ENCODE measurements around the gene NACC1. TPM values are rescaled to one million over a fixed set of nuclear protein-coding genes. Genes with fewer than 3 reads are reported as not detected.
A peak's percentile ranks its signal among the peaks of the same experiment; 100 is the strongest.

NACC1 gene
- total and polyA plus RNA-seq, 2 of the 13 experiments (the other 11 are each of a cell fraction or from before 2014, with no cell fraction given) = 31.8 to 42.3 TPM

DNA sequence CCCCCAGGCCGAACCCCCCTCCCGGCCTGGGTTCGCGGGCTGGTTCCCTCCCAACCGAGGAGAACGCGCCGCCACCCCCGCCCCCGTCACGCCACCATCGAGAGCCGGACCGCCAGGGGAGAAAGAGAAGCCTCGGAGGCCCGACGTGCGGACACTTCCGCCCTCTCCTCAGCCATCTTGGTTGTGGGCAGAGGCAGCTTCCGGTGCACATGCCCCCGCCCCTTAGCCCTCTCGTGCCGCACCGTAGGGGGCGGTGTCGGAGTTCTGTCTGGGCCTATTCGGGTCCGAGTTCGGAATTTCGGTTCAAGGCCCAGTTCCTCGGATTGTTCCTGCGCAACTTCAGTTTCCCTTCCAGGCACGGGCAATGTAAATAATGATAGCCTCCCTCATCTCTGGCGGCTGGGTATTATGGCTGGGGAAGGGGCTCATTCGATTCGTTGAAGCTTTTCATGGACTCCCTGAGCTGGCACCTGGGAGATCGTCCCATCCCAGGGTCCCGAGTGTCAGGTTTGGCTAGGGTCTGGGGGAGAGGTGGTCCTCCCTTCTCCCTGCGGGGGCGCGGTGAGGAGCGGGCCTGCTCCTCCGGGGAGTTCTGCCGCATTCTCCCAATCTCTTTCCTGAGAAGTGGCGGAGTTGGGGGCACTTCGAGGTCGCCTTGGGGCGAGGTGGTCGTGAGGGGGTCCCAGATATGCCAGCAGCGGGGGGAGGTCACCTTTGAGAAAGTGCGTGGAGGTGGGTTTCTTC, 32.3 kb downstream of the NACC1 start, which contains the start of the genes IER2 and STX10 (continued):
- TF ChIP-seq, protein P1, sequence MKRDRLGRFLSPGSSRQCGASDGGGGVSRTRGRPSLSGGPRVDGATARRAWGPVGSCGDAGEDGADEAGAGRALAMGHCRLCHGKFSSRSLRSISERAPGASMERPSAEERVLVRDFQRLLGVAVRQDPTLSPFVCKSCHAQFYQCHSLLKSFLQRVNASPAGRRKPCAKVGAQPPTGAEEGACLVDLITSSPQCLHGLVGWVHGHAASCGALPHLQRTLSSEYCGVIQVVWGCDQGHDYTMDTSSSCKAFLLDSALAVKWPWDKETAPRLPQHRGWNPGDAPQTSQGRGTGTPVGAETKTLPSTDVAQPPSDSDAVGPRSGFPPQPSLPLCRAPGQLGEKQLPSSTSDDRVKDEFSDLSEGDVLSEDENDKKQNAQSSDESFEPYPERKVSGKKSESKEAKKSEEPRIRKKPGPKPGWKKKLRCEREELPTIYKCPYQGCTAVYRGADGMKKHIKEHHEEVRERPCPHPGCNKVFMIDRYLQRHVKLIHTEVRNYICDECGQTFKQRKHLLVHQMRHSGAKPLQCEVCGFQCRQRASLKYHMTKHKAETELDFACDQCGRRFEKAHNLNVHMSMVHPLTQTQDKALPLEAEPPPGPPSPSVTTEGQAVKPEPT (CRISPR knock-in tag; IDR thresholded peaks at IDR 0.05; ENCODE audit: low read depth) = no peak
- TF ChIP-seq MEIS2 (CRISPR knock-in tag; IDR thresholded peaks at IDR 0.05) = no peak
- TF ChIP-seq HDAC2 (CRISPR knock-in tag; IDR thresholded peaks at IDR 0.05) = peak; percentile 74
- TF ChIP-seq ATAD3A (CRISPR knock-in tag; IDR thresholded peaks at IDR 0.05) = no peak
- TF ChIP-seq ZNF484 (CRISPR knock-in tag; IDR thresholded peaks at IDR 0.05; ENCODE audit: borderline replicate concordance, low read depth) = no peak
- TF ChIP-seq, protein P2, sequence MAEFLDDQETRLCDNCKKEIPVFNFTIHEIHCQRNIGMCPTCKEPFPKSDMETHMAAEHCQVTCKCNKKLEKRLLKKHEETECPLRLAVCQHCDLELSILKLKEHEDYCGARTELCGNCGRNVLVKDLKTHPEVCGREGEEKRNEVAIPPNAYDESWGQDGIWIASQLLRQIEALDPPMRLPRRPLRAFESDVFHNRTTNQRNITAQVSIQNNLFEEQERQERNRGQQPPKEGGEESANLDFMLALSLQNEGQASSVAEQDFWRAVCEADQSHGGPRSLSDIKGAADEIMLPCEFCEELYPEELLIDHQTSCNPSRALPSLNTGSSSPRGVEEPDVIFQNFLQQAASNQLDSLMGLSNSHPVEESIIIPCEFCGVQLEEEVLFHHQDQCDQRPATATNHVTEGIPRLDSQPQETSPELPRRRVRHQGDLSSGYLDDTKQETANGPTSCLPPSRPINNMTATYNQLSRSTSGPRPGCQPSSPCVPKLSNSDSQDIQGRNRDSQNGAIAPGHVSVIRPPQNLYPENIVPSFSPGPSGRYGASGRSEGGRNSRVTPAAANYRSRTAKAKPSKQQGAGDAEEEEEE (CRISPR knock-in tag; IDR thresholded peaks at IDR 0.05; ENCODE audit: borderline replicate concordance) = no peak
- no peak for TF ChIP-seq TCF7L2 (IDR thresholded peaks at IDR 0.05; ENCODE audit: low read depth, low read length)
- TF ChIP-seq, protein P3, sequence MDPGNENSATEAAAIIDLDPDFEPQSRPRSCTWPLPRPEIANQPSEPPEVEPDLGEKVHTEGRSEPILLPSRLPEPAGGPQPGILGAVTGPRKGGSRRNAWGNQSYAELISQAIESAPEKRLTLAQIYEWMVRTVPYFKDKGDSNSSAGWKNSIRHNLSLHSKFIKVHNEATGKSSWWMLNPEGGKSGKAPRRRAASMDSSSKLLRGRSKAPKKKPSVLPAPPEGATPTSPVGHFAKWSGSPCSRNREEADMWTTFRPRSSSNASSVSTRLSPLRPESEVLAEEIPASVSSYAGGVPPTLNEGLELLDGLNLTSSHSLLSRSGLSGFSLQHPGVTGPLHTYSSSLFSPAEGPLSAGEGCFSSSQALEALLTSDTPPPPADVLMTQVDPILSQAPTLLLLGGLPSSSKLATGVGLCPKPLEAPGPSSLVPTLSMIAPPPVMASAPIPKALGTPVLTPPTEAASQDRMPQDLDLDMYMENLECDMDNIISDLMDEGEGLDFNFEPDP (CRISPR knock-in tag; conservative IDR thresholded peaks at IDR 0.05) = no peak
- no peak for TF ChIP-seq ZNF768 (CRISPR knock-in tag; IDR thresholded peaks at IDR 0.05)
- TF ChIP-seq ZNF616 (CRISPR knock-in tag; IDR thresholded peaks at IDR 0.05; ENCODE audit: low read depth) = no peak
- TF ChIP-seq ZNF343 (CRISPR knock-in tag; IDR thresholded peaks at IDR 0.05) = 0 out of 2 replicates have a peak, but pooled peaks have one; percentile 63
- TF ChIP-seq, protein P4, sequence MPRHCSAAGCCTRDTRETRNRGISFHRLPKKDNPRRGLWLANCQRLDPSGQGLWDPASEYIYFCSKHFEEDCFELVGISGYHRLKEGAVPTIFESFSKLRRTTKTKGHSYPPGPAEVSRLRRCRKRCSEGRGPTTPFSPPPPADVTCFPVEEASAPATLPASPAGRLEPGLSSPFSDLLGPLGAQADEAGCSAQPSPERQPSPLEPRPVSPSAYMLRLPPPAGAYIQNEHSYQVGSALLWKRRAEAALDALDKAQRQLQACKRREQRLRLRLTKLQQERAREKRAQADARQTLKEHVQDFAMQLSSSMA (CRISPR knock-in tag; IDR thresholded peaks at IDR 0.05) = 0 out of 2 replicates have a peak, but pooled peaks have one; percentile 66
- no peak for TF ChIP-seq GPN1 (CRISPR knock-in tag; IDR thresholded peaks at IDR 0.05; ENCODE audit: borderline replicate concordance)
- no peak for TF ChIP-seq DNMT1 (CRISPR knock-in tag; IDR thresholded peaks at IDR 0.05)
- TF ChIP-seq, protein P5, sequence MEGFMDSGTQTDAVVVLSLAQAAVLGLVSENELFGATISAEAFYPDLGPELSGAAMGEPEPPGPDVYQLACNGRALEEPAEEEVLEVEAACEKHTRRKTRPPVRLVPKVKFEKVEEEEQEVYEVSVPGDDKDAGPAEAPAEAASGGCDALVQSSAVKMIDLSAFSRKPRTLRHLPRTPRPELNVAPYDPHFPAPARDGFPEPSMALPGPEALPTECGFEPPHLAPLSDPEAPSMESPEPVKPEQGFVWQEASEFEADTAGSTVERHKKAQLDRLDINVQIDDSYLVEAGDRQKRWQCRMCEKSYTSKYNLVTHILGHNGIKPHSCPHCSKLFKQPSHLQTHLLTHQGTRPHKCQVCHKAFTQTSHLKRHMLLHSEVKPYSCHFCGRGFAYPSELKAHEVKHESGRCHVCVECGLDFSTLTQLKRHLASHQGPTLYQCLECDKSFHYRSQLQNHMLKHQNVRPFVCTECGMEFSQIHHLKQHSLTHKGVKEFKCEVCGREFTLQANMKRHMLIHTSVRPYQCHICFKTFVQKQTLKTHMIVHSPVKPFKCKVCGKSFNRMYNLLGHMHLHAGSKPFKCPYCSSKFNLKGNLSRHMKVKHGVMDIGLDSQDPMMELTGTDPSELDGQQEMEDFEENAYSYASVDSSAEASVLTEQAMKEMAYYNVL (CRISPR knock-in tag; IDR thresholded peaks at IDR 0.05; ENCODE audit: borderline replicate concordance) = no peak; the same call in 1 of the 2 replicates
- no peak for TF ChIP-seq ZFP82 (CRISPR knock-in tag; IDR thresholded peaks at IDR 0.05; ENCODE audit: borderline replicate concordance)
- no peak; the same call in 1 of the 2 replicates for TF ChIP-seq MYNN (CRISPR knock-in tag; IDR thresholded peaks at IDR 0.05; ENCODE audit: low read depth)
- no peak for TF ChIP-seq ZNF382 (CRISPR knock-in tag; IDR thresholded peaks at IDR 0.05; ENCODE audit: borderline replicate concordance)
- TF ChIP-seq ZNF777 (CRISPR knock-in tag; IDR thresholded peaks at IDR 0.05) = peak; percentile 94
- TF ChIP-seq IRF2 (CRISPR knock-in tag; IDR thresholded peaks at IDR 0.05) = peak; percentile 93
- no peak for TF ChIP-seq MBD4 (IDR thresholded peaks at IDR 0.05; ENCODE audit: borderline replicate concordance, low read length)
- no peak for TF ChIP-seq ZFP62 (CRISPR knock-in tag; IDR thresholded peaks at IDR 0.05)
- 0 out of 2 replicates have a peak, but pooled peaks have one; percentile 32 for TF ChIP-seq RBAK (CRISPR knock-in tag; IDR thresholded peaks at IDR 0.05)

Data from HepG2 (cell line).